Smooth muscle cell (in vitro differentiated cells): ENCODE results near the gene USH1G. TPM values are rescaled to one million over a fixed set of nuclear protein-coding genes. Genes with fewer than 3 reads are reported as not detected.
A peak's percentile ranks its signal among the peaks of the same experiment; 100 is the strongest.

Experiments used
- DNase-seq: peaks from one replicate; lab custom pipeline; 2025; ENCODE audit not compliant: unreplicated experiment; lab: John Stamatoyannopoulos, UW
- H2AFZ ChIP-seq: fragments of 200-600 bp; sonication (generic); 2 replicates; pipeline ENCODE4 v1.6.0; 2016; ENCODE audit warnings: antibody characterized with exemption, low read depth, mild to moderate bottlenecking
- H3F3A ChIP-seq: fragments of 200-600 bp; sonication (generic); 2 replicates; pipeline ENCODE4 v1.6.0; 2017; ENCODE audit warnings: antibody characterized with exemption, low read depth
- H3K27ac ChIP-seq: fragments of 200-600 bp; sonication (generic); 2 replicates; pipeline ENCODE4 v1.5.1; 2016; ENCODE audit warnings: low read depth, mild to moderate bottlenecking
- H3K27me3 ChIP-seq: fragments of 200-600 bp; sonication (generic); 2 replicates; pipeline ENCODE4 v1.6.1; 2016; ENCODE audit warnings: low read depth, mild to moderate bottlenecking
- H3K36me3 ChIP-seq: fragments of 200-600 bp; sonication (generic); 2 replicates; pipeline ENCODE4 v1.5.1; 2016; ENCODE audit warnings: low read depth
- H3K4me1 ChIP-seq: fragments of 200-600 bp; sonication (generic); 2 replicates; pipeline ENCODE4 v1.5.1; 2016; ENCODE audit warnings: low read depth
- H3K4me2 ChIP-seq: fragments of 200-600 bp; sonication (generic); 2 replicates; pipeline ENCODE4 v1.6.0; 2016; ENCODE audit warnings: mild to moderate bottlenecking
- H3K4me3 ChIP-seq: fragments of 200-600 bp; sonication (generic); 2 replicates; pipeline ENCODE4 v1.5.1; 2016; ENCODE audit warnings: mild to moderate bottlenecking
- H3K79me2 ChIP-seq: fragments of 200-600 bp; sonication (generic); 2 replicates; pipeline ENCODE4 v1.6.0; 2016; ENCODE audit warnings: low read depth, mild to moderate bottlenecking
- H3K9ac ChIP-seq: fragments of 200-600 bp; sonication (generic); 2 replicates; pipeline ENCODE4 v1.6.0; 2016; ENCODE audit warnings: low read depth
- H3K9me3 ChIP-seq: fragments of 200-600 bp; sonication (generic); replicated peaks from 2 replicates; pipeline ENCODE4 v1.5.1; 2016; ENCODE audit warnings: low read depth
- H4K20me1 ChIP-seq: fragments of 200-600 bp; sonication (generic); 2 replicates; pipeline ENCODE4 v1.6.0; 2016; ENCODE audit warnings: low read depth
- WGBS: methylation state at CpG from one replicate; pipeline ENCODE4 v1.1.7; 2016; ENCODE audit warnings: low lambda C conversion rate; 5-methylcytosine and 5-hydroxymethylcytosine counted together
- polyA plus RNA-seq: library from polyadenylated mRNA; unstranded; fragments of >200 nt; fragmentation: Nextera tagmentation; extraction: Ambion mirVana; gene quantifications from 2 replicates; pipeline ENCODE4 v1.2.1, GENCODE V29; 2016
- total RNA-seq: library from RNA; depleted of rRNA; stranded (reverse); fragments of >200 nt; gene quantifications from 2 replicates; pipeline ENCODE4 v1.2.3, GENCODE V29; 2014
- TF ChIP-seq, protein P1 (sequence below): fragments of 200-600 bp; sonication (generic); IDR thresholded peaks from 2 replicates; pipeline ENCODE4 v1.5.1; 2017; ENCODE audit warnings: borderline replicate concordance, mild to moderate bottlenecking, antibody characterized with exemption; ENCODE audit not compliant: insufficient read depth, poor library complexity, severe bottlenecking

The USH1G gene
- total and polyA plus RNA-seq, 2 experiments from 2014 or later = 0.32 to 0.49 TPM

DNA sequence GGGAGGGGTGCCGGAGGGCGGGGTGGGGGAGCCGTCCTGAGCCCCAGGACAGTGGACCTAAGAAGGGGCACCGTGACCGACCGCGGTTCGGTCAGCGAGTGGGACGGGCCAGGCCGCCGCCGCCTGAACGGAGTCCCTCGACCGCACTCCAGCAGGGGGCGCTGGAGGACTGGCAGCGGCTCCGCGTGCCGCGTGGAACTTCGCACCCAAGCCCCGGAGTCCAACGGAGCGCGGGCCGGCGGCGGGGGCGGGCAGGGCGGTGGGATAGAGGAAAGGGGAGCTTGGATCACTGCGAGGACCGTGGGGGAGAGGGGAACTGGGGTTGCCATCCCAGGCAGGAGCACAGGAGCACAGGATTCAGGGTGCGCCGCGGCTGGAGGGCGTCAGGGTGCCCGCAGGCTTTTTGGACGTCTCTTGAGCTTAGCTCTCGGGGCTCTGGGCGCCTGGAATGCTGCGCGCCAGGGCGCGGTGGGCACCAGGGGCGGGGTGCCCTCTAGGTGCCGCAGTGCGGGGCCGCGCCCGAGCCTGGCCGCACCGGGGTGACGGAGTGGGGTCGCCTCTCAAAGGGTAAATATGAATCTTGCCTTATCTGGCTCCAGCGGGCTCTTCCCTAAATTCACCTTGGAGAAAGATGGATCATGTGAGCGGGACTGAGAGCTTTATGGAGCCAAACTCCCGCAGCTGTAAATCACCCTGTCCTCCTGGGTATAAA, 639 bp upstream of the USH1G start:
- H2AFZ ChIP-seq = no peak overlapping the region

DNA sequence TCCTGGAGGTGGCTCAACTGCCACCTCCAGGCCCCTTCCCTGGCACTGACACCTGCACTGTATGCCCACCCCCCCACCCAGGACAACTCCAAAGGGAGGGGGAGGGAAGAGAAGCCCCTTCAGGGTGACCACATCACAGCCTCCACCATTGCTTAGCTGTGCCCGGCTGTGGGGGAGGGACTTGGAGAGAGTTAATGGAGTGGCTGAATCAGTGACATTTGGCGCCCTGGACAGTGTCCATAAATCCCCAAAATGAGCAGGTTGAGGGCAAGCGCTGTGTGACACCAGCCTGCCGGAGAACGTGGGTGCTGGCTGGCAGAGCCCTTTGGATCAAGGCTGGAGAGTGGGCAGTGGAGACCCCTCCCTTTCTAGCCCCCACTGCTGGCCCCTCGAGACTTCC, 883 bp downstream of the USH1G start:
- Histone ChIP-seq H3K36me3 (no peaks in the 10 kb centered on the region), H3K4me1 (peaks cover 9% of the 10 kb centered on the region), H3K27ac (no peak overlapping the region), H4K20me1 (no peaks in the 10 kb centered on the region), H3K9me3 (no peaks in the 10 kb centered on the region), H3F3A (no peaks in the 10 kb centered on the region), H3K27me3 (peaks cover 48% of the 10 kb centered on the region), H3K4me3 (no peak overlapping the region), H3K79me2 (no peaks in the 10 kb centered on the region), H3K4me2 (peak overlapping the region; percentile 88), H3K9ac (no peak overlapping the region), H2AFZ (no peak overlapping the region)
- no peak for DNase-seq
- 81% methylated on average over 6 of the region's 6 CpGs for WGBS
- TF ChIP-seq, protein P1, sequence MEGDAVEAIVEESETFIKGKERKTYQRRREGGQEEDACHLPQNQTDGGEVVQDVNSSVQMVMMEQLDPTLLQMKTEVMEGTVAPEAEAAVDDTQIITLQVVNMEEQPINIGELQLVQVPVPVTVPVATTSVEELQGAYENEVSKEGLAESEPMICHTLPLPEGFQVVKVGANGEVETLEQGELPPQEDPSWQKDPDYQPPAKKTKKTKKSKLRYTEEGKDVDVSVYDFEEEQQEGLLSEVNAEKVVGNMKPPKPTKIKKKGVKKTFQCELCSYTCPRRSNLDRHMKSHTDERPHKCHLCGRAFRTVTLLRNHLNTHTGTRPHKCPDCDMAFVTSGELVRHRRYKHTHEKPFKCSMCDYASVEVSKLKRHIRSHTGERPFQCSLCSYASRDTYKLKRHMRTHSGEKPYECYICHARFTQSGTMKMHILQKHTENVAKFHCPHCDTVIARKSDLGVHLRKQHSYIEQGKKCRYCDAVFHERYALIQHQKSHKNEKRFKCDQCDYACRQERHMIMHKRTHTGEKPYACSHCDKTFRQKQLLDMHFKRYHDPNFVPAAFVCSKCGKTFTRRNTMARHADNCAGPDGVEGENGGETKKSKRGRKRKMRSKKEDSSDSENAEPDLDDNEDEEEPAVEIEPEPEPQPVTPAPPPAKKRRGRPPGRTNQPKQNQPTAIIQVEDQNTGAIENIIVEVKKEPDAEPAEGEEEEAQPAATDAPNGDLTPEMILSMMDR = no peak

More for the DNA sequence above, 639 bp upstream of the USH1G start:
- H3K4me2 ChIP-seq = peak overlapping the region; percentile 88
- no peak overlapping the region for H3K27ac ChIP-seq
- H3K79me2 ChIP-seq = no peaks in the 10 kb centered on the region
- peaks cover 60% of the 10 kb centered on the region for H3K27me3 ChIP-seq
- 25% methylated on average over 22 of the region's 59 CpGs for WGBS
- peak overlapping the region; percentile 51 for H3K4me3 ChIP-seq
- no peak overlapping the region for H3K9ac ChIP-seq
- DNase-seq = peak; percentile 10
- H3K4me1 ChIP-seq = peaks cover 9% of the 10 kb centered on the region
- TF ChIP-seq, protein P1 = peak; percentile 96
- H3K9me3 ChIP-seq = no peaks in the 10 kb centered on the region
- no peaks in the 10 kb centered on the region for H4K20me1 ChIP-seq
- no peaks in the 10 kb centered on the region for H3K36me3 ChIP-seq
- no peaks in the 10 kb centered on the region for H3F3A ChIP-seq

DNA sequence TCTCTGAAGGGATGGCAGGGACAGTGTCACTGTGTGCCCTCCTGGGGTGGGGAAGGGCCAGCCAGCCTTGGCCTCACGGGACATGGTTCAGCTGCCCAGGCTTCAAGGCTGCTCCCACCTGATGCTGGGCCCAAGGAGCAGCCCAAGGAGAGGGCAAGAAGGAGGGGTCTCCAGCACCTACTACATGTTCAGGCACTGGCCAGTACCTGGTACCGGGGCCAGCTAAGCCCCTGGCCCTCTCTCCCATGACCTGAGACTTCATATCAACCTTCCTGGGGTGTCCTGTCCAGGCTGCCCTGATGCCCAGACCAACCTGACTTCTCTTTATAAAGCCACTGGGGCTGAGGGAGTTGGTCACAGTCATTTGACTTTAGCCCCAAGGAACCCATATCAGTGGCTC, 1.3 kb downstream of the USH1G start:
- Histone ChIP-seq H2AFZ (no peak overlapping the region), H3K36me3 (no peaks in the 10 kb centered on the region), H3K9me3 (no peaks in the 10 kb centered on the region), H3K27ac (no peak overlapping the region), H3K4me2 (no peak overlapping the region), H3K4me3 (no peak overlapping the region), H4K20me1 (no peaks in the 10 kb centered on the region), H3F3A (no peaks in the 10 kb centered on the region), H3K9ac (no peak overlapping the region), H3K4me1 (peaks cover 9% of the 10 kb centered on the region), H3K27me3 (peaks cover 44% of the 10 kb centered on the region), H3K79me2 (no peaks in the 10 kb centered on the region)
- no peak for DNase-seq
- 100% methylated on average over 2 of the region's 2 CpGs for WGBS
- TF ChIP-seq, protein P1 = no peak

DNA sequence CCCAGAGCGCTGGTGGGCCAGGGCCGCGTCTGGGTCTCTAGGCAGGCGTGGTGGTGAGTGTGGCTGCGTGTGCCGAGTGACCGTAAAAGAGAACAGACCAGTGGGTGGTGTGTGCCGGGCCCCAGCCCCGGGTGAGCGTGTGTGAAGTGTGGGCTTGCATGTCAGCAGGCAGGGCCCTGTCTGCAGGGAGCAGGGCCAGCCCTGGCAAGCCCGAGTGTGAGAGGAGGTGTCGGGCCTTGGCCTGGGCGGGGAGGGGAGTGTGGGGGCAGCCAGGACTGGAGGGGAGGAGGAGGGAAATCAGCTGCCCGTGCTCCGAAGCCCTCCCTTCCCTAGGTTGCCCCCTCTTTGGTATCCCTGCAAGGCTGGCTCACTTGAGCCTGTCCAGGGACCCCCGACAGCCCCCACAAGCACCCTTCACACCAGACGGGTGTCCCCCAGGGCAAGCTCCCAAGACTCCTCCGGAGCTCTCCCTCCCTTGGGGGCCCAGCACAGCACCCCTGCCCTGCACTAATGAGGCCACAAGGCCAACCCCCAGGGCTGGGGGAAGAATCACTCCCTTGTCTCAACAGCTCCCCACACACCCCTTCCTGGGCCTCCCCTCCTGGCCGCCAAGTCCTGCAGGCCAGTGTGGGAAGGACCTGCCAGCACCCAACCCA, 1.9 kb downstream of the USH1G start:
- Histone ChIP-seq H4K20me1 (no peaks in the 10 kb centered on the region), H3K36me3 (no peaks in the 10 kb centered on the region), H3K4me1 (peaks cover 9% of the 10 kb centered on the region), H3K9me3 (no peaks in the 10 kb centered on the region), H3K27me3 (peaks cover 38% of the 10 kb centered on the region), H3K4me2 (no peak overlapping the region), H2AFZ (no peak overlapping the region), H3K4me3 (no peak overlapping the region), H3K79me2 (no peaks in the 10 kb centered on the region), H3K9ac (no peak overlapping the region), H3K27ac (no peak overlapping the region), H3F3A (no peaks in the 10 kb centered on the region)
- no peak for DNase-seq
- 42% methylated on average over 18 of the region's 19 CpGs for WGBS
- TF ChIP-seq, protein P1 = no peak
